ENCODE results near the gene ADRA1B.
A peak's percentile ranks its signal among the peaks of the same experiment; 100 is the strongest.

Gene ADRA1B

GRCh38 chr5:159915904-159916840, at the start of gene ADRA1B:
Gene ADRA1B, plus strand, starts transcription at chr5:159916482. Its CDS starts 424 bp downstream, at chr5:159916906.
- DNase-seq (ENCODE audit: low read depth in 1 of 2, low spot score in 1 of 2), result peak in 1 of 2 donors; percentile 57

GRCh38 chr5:159873680-159874079, 42.6 kb upstream of the ADRA1B start:
- no peak for DNase-seq (ENCODE audit: low read depth in 1 of 2, low spot score in 1 of 2)

- no peak for DNase-seq (ENCODE audit: low read depth in 1 of 2, low spot score in 1 of 2)
Measured at GRCh38 chr5:159874263-159874662, 42.0 kb upstream of the ADRA1B start.

- DNase-seq (ENCODE audit: low read depth in 1 of 2, low spot score in 1 of 2), result no peak
Measured at GRCh38 chr5:159877016-159877415, 39.3 kb upstream of the ADRA1B start.

GRCh38 chr5:159877894-159878448, 38.3 kb upstream of the ADRA1B start:
- no peak for DNase-seq (ENCODE audit: low read depth in 1 of 2, low spot score in 1 of 2)

- DNase-seq (ENCODE audit: low read depth in 1 of 2, low spot score in 1 of 2), result no peak
Measured at GRCh38 chr5:159878988-159879471, 37.3 kb upstream of the ADRA1B start.

- no peak for DNase-seq (ENCODE audit: low read depth in 1 of 2, low spot score in 1 of 2)
Measured at GRCh38 chr5:159880676-159881075, 35.6 kb upstream of the ADRA1B start.

- no peak for DNase-seq (ENCODE audit: low read depth in 1 of 2, low spot score in 1 of 2)
Measured at GRCh38 chr5:159881967-159882366, 34.3 kb upstream of the ADRA1B start.

GRCh38 chr5:159883522-159883950, 32.7 kb upstream of the ADRA1B start:
- DNase-seq (ENCODE audit: low read depth in 1 of 2, low spot score in 1 of 2), result no peak

- no peak for DNase-seq (ENCODE audit: low read depth in 1 of 2, low spot score in 1 of 2)
Measured at GRCh38 chr5:159884917-159885620, 31.2 kb upstream of the ADRA1B start.

GRCh38 chr5:159886296-159886695, 30.0 kb upstream of the ADRA1B start:
- no peak for DNase-seq (ENCODE audit: low read depth in 1 of 2, low spot score in 1 of 2)

GRCh38 chr5:159887050-159887449, 29.2 kb upstream of the ADRA1B start:
- no peak for DNase-seq (ENCODE audit: low read depth in 1 of 2, low spot score in 1 of 2)

- DNase-seq (ENCODE audit: low read depth in 1 of 2, low spot score in 1 of 2), result no peak
Measured at GRCh38 chr5:159888860-159889259, 27.4 kb upstream of the ADRA1B start.

- no peak for DNase-seq (ENCODE audit: low read depth in 1 of 2, low spot score in 1 of 2)
Measured at GRCh38 chr5:159890141-159890540, 26.1 kb upstream of the ADRA1B start.

- no peak for DNase-seq (ENCODE audit: low read depth in 1 of 2, low spot score in 1 of 2)
Measured at GRCh38 chr5:159891371-159891770, 24.9 kb upstream of the ADRA1B start.

- no peak for DNase-seq (ENCODE audit: low read depth in 1 of 2, low spot score in 1 of 2)
Measured at GRCh38 chr5:159893040-159893695, 23.1 kb upstream of the ADRA1B start.

GRCh38 chr5:159894149-159894720, 22.0 kb upstream of the ADRA1B start:
- DNase-seq (ENCODE audit: low read depth in 1 of 2, low spot score in 1 of 2), result no peak

- DNase-seq (ENCODE audit: low read depth in 1 of 2, low spot score in 1 of 2), result no peak
Measured at GRCh38 chr5:159897786-159898393, 18.4 kb upstream of the ADRA1B start.

- no peak for DNase-seq (ENCODE audit: low read depth in 1 of 2, low spot score in 1 of 2)
Measured at GRCh38 chr5:159899067-159900049, 16.9 kb upstream of the ADRA1B start.
